WERI-Rb-1 (cell line): Measurements from ENCODE around the gene LGALS8.

Source experiments
- DNase-seq: peaks from one replicate; pipeline ENCODE4 v3.0.0-alpha.2; 2020
- H3K27ac ChIP-seq: fragments of 250-450 bp; sonication (Bioruptor Pico); 2 replicates; pipeline ENCODE4 v1.5.1; 2020; ENCODE audit warnings: mild to moderate bottlenecking, moderate library complexity
- H3K27me3 ChIP-seq: fragments of 250-450 bp; sonication (Bioruptor Pico); 2 replicates; pipeline ENCODE4 v1.5.1; 2021; ENCODE audit warnings: mild to moderate bottlenecking, low read depth, moderate library complexity; ENCODE audit not compliant: insufficient read depth, severe bottlenecking
- H3K36me3 ChIP-seq: fragments of 250-450 bp; sonication (Bioruptor Pico); 2 replicates; pipeline ENCODE4 v1.5.1; 2020; ENCODE audit warnings: mild to moderate bottlenecking, moderate library complexity
- H3K4me3 ChIP-seq: 2 replicates; pipeline ENCODE4 v1.5.1; 2011; ENCODE audit warnings: low read depth, mild to moderate bottlenecking, control low read depth, low read length
- H3K9me3 ChIP-seq: fragments of 250-450 bp; sonication (Bioruptor Pico); 2 replicates; pipeline ENCODE4 v1.5.1; 2021; ENCODE audit warnings: mild to moderate bottlenecking, moderate library complexity; ENCODE audit not compliant: severe bottlenecking
- TF ChIP-seq, protein P1 (sequence below): IDR thresholded peaks from 2 replicates; pipeline ENCODE4 v1.5.1; 2011; ENCODE audit warnings: low read depth, mild to moderate bottlenecking, control low read depth, inconsistent platforms, low read length

LGALS8 gene

GRCh38 chr1:236530959-236531358, 7.2 kb downstream of the LGALS8 start:
- no peaks in the 10 kb centered on the region for H3K27me3 ChIP-seq
- no peak overlapping the region for H3K4me3 ChIP-seq
- H3K9me3 ChIP-seq: no peaks in the 10 kb centered on the region
- TF ChIP-seq, protein P1, sequence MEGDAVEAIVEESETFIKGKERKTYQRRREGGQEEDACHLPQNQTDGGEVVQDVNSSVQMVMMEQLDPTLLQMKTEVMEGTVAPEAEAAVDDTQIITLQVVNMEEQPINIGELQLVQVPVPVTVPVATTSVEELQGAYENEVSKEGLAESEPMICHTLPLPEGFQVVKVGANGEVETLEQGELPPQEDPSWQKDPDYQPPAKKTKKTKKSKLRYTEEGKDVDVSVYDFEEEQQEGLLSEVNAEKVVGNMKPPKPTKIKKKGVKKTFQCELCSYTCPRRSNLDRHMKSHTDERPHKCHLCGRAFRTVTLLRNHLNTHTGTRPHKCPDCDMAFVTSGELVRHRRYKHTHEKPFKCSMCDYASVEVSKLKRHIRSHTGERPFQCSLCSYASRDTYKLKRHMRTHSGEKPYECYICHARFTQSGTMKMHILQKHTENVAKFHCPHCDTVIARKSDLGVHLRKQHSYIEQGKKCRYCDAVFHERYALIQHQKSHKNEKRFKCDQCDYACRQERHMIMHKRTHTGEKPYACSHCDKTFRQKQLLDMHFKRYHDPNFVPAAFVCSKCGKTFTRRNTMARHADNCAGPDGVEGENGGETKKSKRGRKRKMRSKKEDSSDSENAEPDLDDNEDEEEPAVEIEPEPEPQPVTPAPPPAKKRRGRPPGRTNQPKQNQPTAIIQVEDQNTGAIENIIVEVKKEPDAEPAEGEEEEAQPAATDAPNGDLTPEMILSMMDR: no peak
- peaks cover 12% of the 10 kb centered on the region for H3K36me3 ChIP-seq
- no peak overlapping the region for H3K27ac ChIP-seq
- DNase-seq: no peak

DNA sequence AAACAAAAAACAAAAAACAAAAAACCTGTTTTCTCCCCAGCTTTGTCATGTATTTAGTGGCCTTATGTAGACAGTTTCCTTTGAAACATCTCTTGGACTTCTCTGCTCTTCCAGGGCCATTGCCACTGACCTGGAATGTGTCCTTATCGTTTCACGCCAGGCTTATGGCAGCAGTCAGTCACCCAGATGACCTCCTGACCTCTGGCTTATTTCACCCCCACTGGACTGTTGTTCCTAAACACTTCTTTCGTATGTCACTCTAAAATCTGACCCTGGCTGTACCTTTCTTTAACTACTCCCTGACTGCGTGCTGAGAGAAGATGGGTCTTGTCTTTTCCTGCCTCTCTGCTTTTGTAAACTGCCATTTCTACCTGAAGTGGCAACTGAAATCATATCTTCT, 9.1 kb downstream of the LGALS8 start:
- Histone ChIP-seq H3K27me3 (no peaks in the 10 kb centered on the region), H3K36me3 (peaks cover 3% of the 10 kb centered on the region; the same call in 1 of the 2 replicates), H3K4me3 (no peak overlapping the region), H3K9me3 (no peaks in the 10 kb centered on the region), H3K27ac (no peak overlapping the region)
- no peak for DNase-seq
- TF ChIP-seq, protein P1: no peak

GRCh38 chr1:236534151-236534651, 10.4 kb downstream of the LGALS8 start:
- Histone ChIP-seq H3K27me3 (no peaks in the 10 kb centered on the region), H3K27ac (no peak overlapping the region), H3K9me3 (no peaks in the 10 kb centered on the region), H3K36me3 (peaks cover 6% of the 10 kb centered on the region), H3K4me3 (no peak overlapping the region)
- TF ChIP-seq, protein P1: no peak
- no peak for DNase-seq

GRCh38 chr1:236535190-236535589, 11.4 kb downstream of the LGALS8 start:
- Histone ChIP-seq H3K27me3 (no peaks in the 10 kb centered on the region), H3K9me3 (no peaks in the 10 kb centered on the region), H3K36me3 (peaks cover 6% of the 10 kb centered on the region), H3K27ac (no peak overlapping the region), H3K4me3 (no peak overlapping the region)
- no peak for DNase-seq
- TF ChIP-seq, protein P1: no peak

DNA sequence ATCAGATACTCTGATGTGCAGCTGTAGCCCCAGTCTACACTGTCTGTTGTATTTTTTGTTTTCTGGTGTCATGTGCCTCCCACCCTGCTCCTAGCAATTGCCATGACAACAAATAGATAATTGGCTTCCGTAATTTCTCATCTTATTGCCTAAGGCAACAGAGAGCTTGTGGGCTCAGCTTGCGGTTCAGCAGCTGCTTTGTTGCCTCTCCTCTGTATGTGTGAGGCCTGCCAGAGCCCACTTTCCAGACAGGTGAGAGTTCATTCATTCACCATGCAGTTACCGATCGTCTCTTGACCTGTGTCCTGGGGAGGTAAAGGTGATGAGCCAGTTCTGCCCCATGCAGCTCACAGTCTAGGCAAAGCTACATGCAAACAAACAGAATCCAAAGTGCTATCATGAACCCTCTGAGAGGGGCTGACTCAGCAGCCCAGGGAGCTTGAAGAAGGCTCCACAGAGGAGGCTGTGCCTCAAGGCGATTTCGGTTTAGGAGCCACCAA, 11.9 kb downstream of the LGALS8 start:
- TF ChIP-seq, protein P1: no peak
- no peak for DNase-seq
- Histone ChIP-seq H3K4me3 (no peak overlapping the region), H3K9me3 (no peaks in the 10 kb centered on the region), H3K36me3 (peaks cover 8% of the 10 kb centered on the region), H3K27me3 (no peaks in the 10 kb centered on the region), H3K27ac (no peak overlapping the region)

DNA sequence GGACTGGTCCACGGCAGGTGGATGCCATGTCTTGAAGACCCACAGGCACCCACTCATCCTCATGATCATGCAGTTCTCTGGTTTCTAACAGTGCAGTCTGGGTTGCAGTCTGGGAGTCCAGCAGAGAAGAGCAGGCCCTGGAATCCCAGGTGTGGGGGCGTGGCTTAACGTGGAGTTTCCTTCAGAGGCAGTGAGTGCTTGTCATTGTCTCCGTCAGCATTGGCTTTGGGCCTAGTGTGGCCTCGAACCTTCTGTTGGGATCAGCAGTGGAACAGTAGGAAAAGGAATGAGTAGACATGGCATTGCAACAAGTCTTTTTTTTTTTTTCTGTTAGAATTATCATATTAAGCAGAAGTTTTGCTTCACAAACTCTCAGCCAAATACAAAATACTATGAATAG, 12.8 kb downstream of the LGALS8 start:
- TF ChIP-seq, protein P1: no peak
- H3K9me3 ChIP-seq: no peaks in the 10 kb centered on the region
- peaks cover 14% of the 10 kb centered on the region for H3K36me3 ChIP-seq

More for the DNA sequence above, 12.8 kb downstream of the LGALS8 start:
- DNase-seq: no peak
- Histone ChIP-seq H3K4me3 (no peak overlapping the region), H3K27me3 (no peaks in the 10 kb centered on the region), H3K27ac (no peak overlapping the region)
